ENCODE data around the gene HS6ST1. TPM values are rescaled to one million over a fixed set of nuclear protein-coding genes. Genes with fewer than 3 reads are reported as not detected.

The HS6ST1 gene
- total RNA-seq, 1 experiment from 2014 or later, result 21.5 TPM

- no peak for DNase-seq
- Histone ChIP-seq H3K9ac (ENCODE audit: low read length) (no peak overlapping the region), H3K4me3 (ENCODE audit: low read length) (no peak overlapping the region), H3K9me3 (ENCODE audit: low read length) (no peaks in the 10 kb centered on the region), H3K79me2 (ENCODE audit: low read length) (no peaks in the 10 kb centered on the region), H3K27ac (ENCODE audit: low read length) (no peak overlapping the region), H3K36me3 (ENCODE audit: low read depth, low read length) (no peaks in the 10 kb centered on the region), H4K20me1 (ENCODE audit: low read length) (no peaks in the 10 kb centered on the region), H3K4me2 (ENCODE audit: low read length) (no peak overlapping the region), H3K4me1 (ENCODE audit: insufficient read depth, low read length) (no peaks in the 10 kb centered on the region), H2AFZ (ENCODE audit: low read length) (no peak overlapping the region), H3F3A (ENCODE audit: low read length, unreplicated experiment) (no peaks in the 10 kb centered on the region), H3K27me3 (ENCODE audit: low read length) (peaks cover 80% of the 10 kb centered on the region), H3K9me2 (replicated peaks; ENCODE audit: low read length) (no peaks in the 10 kb centered on the region)
- no TSS peak for BruUV-seq (replicated peaks)
- ChIA-PET POLR2A (ENCODE audit: unreplicated experiment) (no interaction called here), CTCF (no interaction called here)
- no peak for ATAC-seq
- TF ChIP-seq CTCF (conservative IDR thresholded peaks at IDR 0.05; ENCODE audit: low read depth, low read length) (no peak), EZH2 (IDR thresholded peaks at IDR 0.05; ENCODE audit: low read length, unreplicated experiment) (no peak), EZH2phosphoT487 (IDR thresholded peaks at IDR 0.05; ENCODE audit: borderline replicate concordance, low read length) (no peak)
- intact Hi-C loops (cut with micrococcal nuclease), result no loop called here
Observed at GRCh38 chr2:128362176-128362888, 43.7 kb upstream of the HS6ST1 start.

GRCh38 chr2:128361376-128362131 lies 42.9 kb upstream of the HS6ST1 start:
- Histone ChIP-seq H3K9me2 (replicated peaks; ENCODE audit: low read length) (no peaks in the 10 kb centered on the region), H3K9ac (ENCODE audit: low read length) (no peak overlapping the region), H3K27me3 (ENCODE audit: low read length) (peaks cover 72% of the 10 kb centered on the region), H2AFZ (ENCODE audit: low read length) (no peak overlapping the region), H3K9me3 (ENCODE audit: low read length) (no peaks in the 10 kb centered on the region), H3F3A (ENCODE audit: low read length, unreplicated experiment) (no peaks in the 10 kb centered on the region), H3K79me2 (ENCODE audit: low read length) (no peaks in the 10 kb centered on the region), H4K20me1 (ENCODE audit: low read length) (no peaks in the 10 kb centered on the region), H3K27ac (ENCODE audit: low read length) (no peak overlapping the region), H3K4me1 (ENCODE audit: insufficient read depth, low read length) (no peaks in the 10 kb centered on the region), H3K4me3 (ENCODE audit: low read length) (no peak overlapping the region), H3K4me2 (ENCODE audit: low read length) (no peak overlapping the region), H3K36me3 (ENCODE audit: low read depth, low read length) (no peaks in the 10 kb centered on the region)
- ChIA-PET POLR2A (ENCODE audit: unreplicated experiment) (no interaction called here), CTCF (no interaction called here)
- no peak for ATAC-seq
- no peak for DNase-seq
- intact Hi-C loops (cut with micrococcal nuclease), result no loop called here
- no peak for TF ChIP-seq EZH2 (IDR thresholded peaks at IDR 0.05; ENCODE audit: low read length, unreplicated experiment)
- TF ChIP-seq CTCF (conservative IDR thresholded peaks at IDR 0.05; ENCODE audit: low read depth, low read length), result no peak
- no peak for TF ChIP-seq EZH2phosphoT487 (IDR thresholded peaks at IDR 0.05; ENCODE audit: borderline replicate concordance, low read length)
- no TSS peak for BruUV-seq (replicated peaks)

GRCh38 chr2:128360711-128361110 lies 42.0 kb upstream of the HS6ST1 start:
- CTCF ChIA-PET, result no interaction called here
- Histone ChIP-seq H3K4me2 (ENCODE audit: low read length) (no peak overlapping the region), H3K36me3 (ENCODE audit: low read depth, low read length) (no peaks in the 10 kb centered on the region), H3K79me2 (ENCODE audit: low read length) (no peaks in the 10 kb centered on the region), H3K27ac (ENCODE audit: low read length) (no peak overlapping the region), H3F3A (ENCODE audit: low read length, unreplicated experiment) (no peaks in the 10 kb centered on the region), H2AFZ (ENCODE audit: low read length) (no peak overlapping the region), H3K4me1 (ENCODE audit: insufficient read depth, low read length) (no peaks in the 10 kb centered on the region), H3K27me3 (ENCODE audit: low read length) (peaks cover 67% of the 10 kb centered on the region), H3K9me2 (replicated peaks; ENCODE audit: low read length) (no peaks in the 10 kb centered on the region), H4K20me1 (ENCODE audit: low read length) (no peaks in the 10 kb centered on the region), H3K9me3 (ENCODE audit: low read length) (no peaks in the 10 kb centered on the region), H3K9ac (ENCODE audit: low read length) (no peak overlapping the region), H3K4me3 (ENCODE audit: low read length) (no peak overlapping the region)
- BruUV-seq (replicated peaks), result no TSS peak
- POLR2A ChIA-PET (ENCODE audit: unreplicated experiment), result no interaction called here
- TF ChIP-seq EZH2 (IDR thresholded peaks at IDR 0.05; ENCODE audit: low read length, unreplicated experiment) (no peak), CTCF (conservative IDR thresholded peaks at IDR 0.05; ENCODE audit: low read depth, low read length) (no peak), EZH2phosphoT487 (IDR thresholded peaks at IDR 0.05; ENCODE audit: borderline replicate concordance, low read length) (no peak)
- intact Hi-C loops (cut with micrococcal nuclease), result no loop called here
- ATAC-seq (no peak), DNase-seq (no peak)

Data from PC-3 (cell line).